LHCN-M2 (cell line): ENCODE results near the gene CDC42BPG. TPM values are rescaled to one million over a fixed set of nuclear protein-coding genes. Genes with fewer than 3 reads are reported as not detected.
A peak's percentile ranks its signal among the peaks of the same experiment; 100 is the strongest.

Experiments used
- DNase-seq: peaks from one replicate; pipeline ENCODE4 v3.0.0-alpha.2; 2012; ENCODE audit warnings: low read depth
- total RNA-seq: library from RNA; depleted of rRNA; stranded (reverse); fragments of >200 nt; gene quantifications from 2 replicates; pipeline ENCODE4 v1.2.3, GENCODE V29; 2014

CDC42BPG gene
- total RNA-seq, 1 experiment from 2014 or later = 0.11 TPM

- DNase-seq = no peak
These were observed 52.0 kb downstream of the CDC42BPG start for GRCh38 chr11:64792482-64792881.

- no peak for DNase-seq
These were observed 52.6 kb downstream of the CDC42BPG start for GRCh38 chr11:64791781-64792291.

- no peak for DNase-seq
These were observed 54.0 kb downstream of the CDC42BPG start for GRCh38 chr11:64790205-64791095.

- DNase-seq = no peak
These were observed 54.9 kb downstream of the CDC42BPG start for GRCh38 chr11:64789331-64790204.

GRCh38 chr11:64788321-64789215 is 55.9 kb downstream of the CDC42BPG start:
- no peak for DNase-seq

GRCh38 chr11:64787526-64788320 is 56.7 kb downstream of the CDC42BPG start:
- DNase-seq = peak; percentile 36

- no peak for DNase-seq
These were observed 58.1 kb downstream of the CDC42BPG start for GRCh38 chr11:64786308-64786707.

GRCh38 chr11:64784813-64785581 is 59.5 kb downstream of the CDC42BPG start:
- DNase-seq = no peak

GRCh38 chr11:64778473-64779298 is 65.8 kb downstream of the CDC42BPG start, which contains the start of gene SF1:
Gene SF1 (minus strand): TSS chr11:64778542. CDS start chr11:64778392, 150 bp downstream.
- peak; percentile 100 for DNase-seq

GRCh38 chr11:64778223-64778472 is 66.3 kb downstream of the CDC42BPG start:
- no peak for DNase-seq

- peak; percentile 78 for DNase-seq
These were observed 66.8 kb downstream of the CDC42BPG start for GRCh38 chr11:64777449-64778222.

GRCh38 chr11:64776875-64777274 is 67.6 kb downstream of the CDC42BPG start:
- no peak for DNase-seq

- no peak for DNase-seq
These were observed 68.0 kb downstream of the CDC42BPG start for GRCh38 chr11:64776425-64776824.

- DNase-seq = no peak
These were observed 70.3 kb downstream of the CDC42BPG start for GRCh38 chr11:64774144-64774543.
